ENCODE results near the gene SPECC1L. TPM values are rescaled to one million over a fixed set of nuclear protein-coding genes. Genes with fewer than 3 reads are reported as not detected.
"Not testable (repeated sequence)": the region's sequence is repeated elsewhere in the genome, so short reads cannot be mapped to it uniquely, and the experiment has no call there.

Gene SPECC1L
- total and polyA plus RNA-seq, 7 experiments from 2014 or later, result 14.6 to 69.0 (median 39.9) TPM

GRCh38 chr22:24274696-24275405 lies 4.2 kb downstream of the SPECC1L start:
- H3K27ac ChIP-seq (ENCODE audit: low read depth, low read length), result not testable (repeated sequence)

GRCh38 chr22:24280363-24280762 lies 9.7 kb downstream of the SPECC1L start:
- H3K27me3 ChIP-seq (ENCODE audit: control insufficient read depth in 2 of 2, insufficient read depth in 2 of 2, low read length in 2 of 2); POLR2A ChIA-PET; H3K27ac ChIP-seq (ENCODE audit: low read depth, low read length); H3K9me3 Mint-ChIP-seq; intact Hi-C loops (cut with micrococcal nuclease); H3K4me3 ChIP-seq (ENCODE audit: low read length); CTCF ChIA-PET; ATAC-seq; H3K9me3 ChIP-seq (ENCODE audit: control insufficient read depth in 2 of 3, low read length in 3 of 3); H3K36me3 ChIP-seq (ENCODE audit: control insufficient read depth in 2 of 3, insufficient read depth in 3 of 3, low read length in 3 of 3); DNase-seq; H3K27ac Mint-ChIP-seq: not testable (repeated sequence)
- peaks cover 32 to 69% (median 57%) of the 10 kb centered on the region in 7 donors for H3K4me1 Mint-ChIP-seq
- H3K4me1 ChIP-seq (ENCODE audit: control insufficient read depth in 2 of 2, insufficient read depth in 2 of 2, low read length in 2 of 2), result peaks cover 9 to 16% of the 10 kb centered on the region in 2 donors
- H3K27me3 Mint-ChIP-seq, result peaks cover 0 to 11% (median 0%) of the 10 kb centered on the region in 5 donors
- peak overlapping the region in 2 of 10 donors; percentile 49 to 58 for H3K4me3 Mint-ChIP-seq
- peaks cover 6 to 18% (median 11%) of the 10 kb centered on the region in 5 donors for H3K36me3 Mint-ChIP-seq

More at GRCh38 chr22:24274696-24275405, 4.2 kb downstream of the SPECC1L start:
- H3K9me3 Mint-ChIP-seq; ATAC-seq; POLR2A ChIA-PET; H3K36me3 ChIP-seq (ENCODE audit: control insufficient read depth in 2 of 3, insufficient read depth in 3 of 3, low read length in 3 of 3); H3K9me3 ChIP-seq (ENCODE audit: control insufficient read depth in 2 of 3, low read length in 3 of 3); DNase-seq; H3K4me3 ChIP-seq (ENCODE audit: low read length); intact Hi-C loops (cut with micrococcal nuclease); H3K27me3 Mint-ChIP-seq; H3K27me3 ChIP-seq (ENCODE audit: control insufficient read depth in 2 of 2, insufficient read depth in 2 of 2, low read length in 2 of 2); CTCF ChIA-PET: not testable (repeated sequence)
- H3K4me1 ChIP-seq (ENCODE audit: control insufficient read depth in 2 of 2, insufficient read depth in 2 of 2, low read length in 2 of 2), result peaks cover 6 to 11% of the 10 kb centered on the region in 2 donors
- Mint-ChIP-seq H3K27ac (peak overlapping the region in 4 of 9 donors; percentile 20 to 63 (median 50)), H3K36me3 (peaks cover 6 to 10% (median 9%) of the 10 kb centered on the region in 5 donors), H3K4me3 (peak overlapping the region in 5 of 10 donors; percentile 2 to 46 (median 34)), H3K4me1 (peaks cover 32 to 64% (median 53%) of the 10 kb centered on the region in 7 donors)

DNA sequence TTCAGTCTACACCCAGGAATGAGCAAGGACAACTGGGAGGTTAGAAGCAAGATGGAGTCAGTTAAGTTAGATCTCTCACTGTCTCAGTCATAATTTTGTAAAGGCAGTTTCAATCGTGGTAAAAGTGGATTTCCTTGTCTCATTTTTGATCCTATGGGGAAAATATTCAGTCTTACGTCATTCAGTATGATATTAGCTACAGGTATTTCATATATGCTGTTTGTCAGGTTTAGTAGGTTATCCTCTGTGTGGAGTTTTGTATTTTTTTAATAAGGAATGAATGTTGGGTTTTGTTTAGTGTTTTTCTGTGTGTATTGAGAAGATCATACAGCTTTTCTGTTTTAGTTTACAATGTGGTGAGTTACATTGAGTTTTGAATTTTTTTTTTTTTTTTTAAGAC lies 11.8 kb downstream of the SPECC1L start:
- Mint-ChIP-seq H3K27ac (peak overlapping the region in 1 of 9 donors; percentile 56), H3K4me3 (peak overlapping the region in 2 of 10 donors; percentile 21 to 30), H3K27me3 (peaks cover 0 to 11% (median 0%) of the 10 kb centered on the region in 5 donors), H3K9me3 (peaks cover 0 to 1% (median 0%) of the 10 kb centered on the region in 11 donors), H3K4me1 (peaks cover 32 to 75% (median 61%) of the 10 kb centered on the region in 7 donors), H3K36me3 (peaks cover 0 to 18% (median 4%) of the 10 kb centered on the region in 5 donors)
- DNase-seq (no peak), ATAC-seq (no peak)
- Histone ChIP-seq H3K9me3 (ENCODE audit: control insufficient read depth in 2 of 3, low read length in 3 of 3) (no peaks in the 10 kb centered on the region), H3K27me3 (ENCODE audit: control insufficient read depth in 2 of 2, insufficient read depth in 2 of 2, low read length in 2 of 2) (no peaks in the 10 kb centered on the region), H3K27ac (ENCODE audit: low read depth, low read length) (no peak overlapping the region), H3K36me3 (ENCODE audit: control insufficient read depth in 2 of 3, insufficient read depth in 3 of 3, low read length in 3 of 3) (no peaks in the 10 kb centered on the region), H3K4me3 (ENCODE audit: low read length) (no peak overlapping the region), H3K4me1 (ENCODE audit: control insufficient read depth in 2 of 2, insufficient read depth in 2 of 2, low read length in 2 of 2) (peaks cover 14 to 17% of the 10 kb centered on the region in 2 donors)
- ChIA-PET POLR2A (interaction anchor here (0.6 kb wide), 1 partner anchor 271 kb away, joined by 5 read pairs; the partner anchor contains the start of gene CABIN1), CTCF (no interaction called here)
- intact Hi-C loops (cut with micrococcal nuclease), result no loop called here

- H3K4me1 ChIP-seq (ENCODE audit: control insufficient read depth in 2 of 2, insufficient read depth in 2 of 2, low read length in 2 of 2), result peaks cover 14 to 17% of the 10 kb centered on the region in 2 donors
- ChIA-PET POLR2A (interaction anchor here (0.6 kb wide), 1 partner anchor 35 kb away, joined by 3 read pairs; no protein-coding TSS in a partner anchor), CTCF (interaction anchor here (0.7 to 1.4 kb wide), 3 partner anchors 40 to 183 kb away, joined by 3 to 5 read pairs (median 3); partner anchors contain the start of gene GGT5)
- intact Hi-C loops (cut with micrococcal nuclease), result no loop called here
- H3K27me3 ChIP-seq (ENCODE audit: control insufficient read depth in 2 of 2, insufficient read depth in 2 of 2, low read length in 2 of 2), result no peaks in the 10 kb centered on the region
- H3K9me3 ChIP-seq (ENCODE audit: control insufficient read depth in 2 of 3, low read length in 3 of 3), result no peaks in the 10 kb centered on the region
- H3K27ac ChIP-seq (ENCODE audit: low read depth, low read length), result no peak overlapping the region
- peak overlapping the region in 9 of 10 donors; percentile 37 to 59 (median 49) for H3K4me3 Mint-ChIP-seq
- H3K36me3 Mint-ChIP-seq, result peaks cover 0 to 16% (median 3%) of the 10 kb centered on the region in 5 donors
- peaks cover 0 to 1% (median 0%) of the 10 kb centered on the region in 11 donors for H3K9me3 Mint-ChIP-seq
- H3K27me3 Mint-ChIP-seq, result peaks cover 0 to 11% (median 0%) of the 10 kb centered on the region in 5 donors
- no peaks in the 10 kb centered on the region for H3K36me3 ChIP-seq (ENCODE audit: control insufficient read depth in 2 of 3, insufficient read depth in 3 of 3, low read length in 3 of 3)
- H3K4me3 ChIP-seq (ENCODE audit: low read length), result no peak overlapping the region
- peak overlapping the region; percentile 0 to 56 (median 32) for H3K27ac Mint-ChIP-seq
- peaks cover 32 to 68% (median 64%) of the 10 kb centered on the region in 7 donors for H3K4me1 Mint-ChIP-seq
- ATAC-seq, result peak; percentile 54
- DNase-seq, result peak in 2 of 9 donors; percentile 11 to 16
These were observed 14.1 kb downstream of the SPECC1L start for GRCh38 chr22:24284747-24285203.

DNA sequence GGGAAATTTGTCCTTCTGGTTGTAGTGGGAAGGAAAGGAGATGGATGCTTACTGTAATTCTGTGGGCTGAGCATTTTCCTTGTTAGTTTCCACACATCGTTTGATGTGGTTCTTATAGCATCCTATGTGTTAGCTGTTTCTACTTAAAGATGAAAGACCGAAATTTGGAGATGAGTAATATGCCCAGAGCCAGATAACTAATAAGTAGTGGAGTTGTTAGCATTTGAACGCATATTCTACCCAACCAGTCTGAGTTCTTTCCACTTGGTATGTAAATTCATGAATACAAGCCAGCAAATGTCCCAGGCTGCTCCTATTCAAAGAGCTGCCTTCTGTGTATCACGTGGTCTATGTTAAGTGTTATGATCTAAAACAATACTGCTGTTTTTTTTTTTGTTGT lies 14.6 kb downstream of the SPECC1L start:
- no peaks in the 10 kb centered on the region for H3K9me3 ChIP-seq (ENCODE audit: control insufficient read depth in 2 of 3, low read length in 3 of 3)
- H3K27ac ChIP-seq (ENCODE audit: low read depth, low read length), result no peak overlapping the region
- Mint-ChIP-seq H3K27me3 (peaks cover 0 to 11% (median 0%) of the 10 kb centered on the region in 5 donors), H3K4me3 (peak overlapping the region in 9 of 10 donors; percentile 37 to 59 (median 49)), H3K36me3 (peaks cover 0 to 16% (median 3%) of the 10 kb centered on the region in 5 donors), H3K27ac (peak overlapping the region in 7 of 9 donors; percentile 0 to 55 (median 32)), H3K4me1 (peaks cover 34 to 69% (median 66%) of the 10 kb centered on the region in 7 donors), H3K9me3 (peaks cover 0 to 1% (median 0%) of the 10 kb centered on the region in 11 donors)
- ChIA-PET POLR2A (interaction anchor here (0.6 to 1.1 kb wide), 3 partner anchors 12 to 274 kb away, joined by 3 read pairs; partner anchors contain the start of gene CABIN1), CTCF (interaction anchor here (0.7 to 1.4 kb wide), 4 partner anchors 39 to 202 kb away, joined by 3 to 5 read pairs (median 3); partner anchors contain the start of gene GGT5)
- peak; percentile 54 for ATAC-seq
- intact Hi-C loops (cut with micrococcal nuclease), result no loop called here
- H3K4me3 ChIP-seq (ENCODE audit: low read length), result no peak overlapping the region
- H3K27me3 ChIP-seq (ENCODE audit: control insufficient read depth in 2 of 2, insufficient read depth in 2 of 2, low read length in 2 of 2), result no peaks in the 10 kb centered on the region
- H3K36me3 ChIP-seq (ENCODE audit: control insufficient read depth in 2 of 3, insufficient read depth in 3 of 3, low read length in 3 of 3), result no peaks in the 10 kb centered on the region
- peaks cover 14 to 17% of the 10 kb centered on the region in 2 donors for H3K4me1 ChIP-seq (ENCODE audit: control insufficient read depth in 2 of 2, insufficient read depth in 2 of 2, low read length in 2 of 2)
- DNase-seq, result peak in 2 of 9 donors; percentile 11 to 16

GRCh38 chr22:24287212-24287611 lies 16.6 kb downstream of the SPECC1L start:
- H3K27ac ChIP-seq (ENCODE audit: low read depth, low read length); H3K27me3 ChIP-seq (ENCODE audit: control insufficient read depth in 2 of 2, insufficient read depth in 2 of 2, low read length in 2 of 2); POLR2A ChIA-PET; intact Hi-C loops (cut with micrococcal nuclease); DNase-seq; H3K4me3 Mint-ChIP-seq; H3K4me3 ChIP-seq (ENCODE audit: low read length); ATAC-seq; H3K36me3 ChIP-seq (ENCODE audit: control insufficient read depth in 2 of 3, insufficient read depth in 3 of 3, low read length in 3 of 3); H3K9me3 ChIP-seq (ENCODE audit: control insufficient read depth in 2 of 3, low read length in 3 of 3); CTCF ChIA-PET; H3K9me3 Mint-ChIP-seq: not testable (repeated sequence)
- peaks cover 0 to 10% (median 0%) of the 10 kb centered on the region in 5 donors for H3K27me3 Mint-ChIP-seq
- H3K27ac Mint-ChIP-seq, result peak overlapping the region in 1 of 9 donors; percentile 83
- peaks cover 0 to 12% (median 3%) of the 10 kb centered on the region in 5 donors for H3K36me3 Mint-ChIP-seq
- H3K4me1 Mint-ChIP-seq, result peaks cover 28 to 72% (median 69%) of the 10 kb centered on the region in 7 donors
- peaks cover 9 to 11% of the 10 kb centered on the region in 2 donors for H3K4me1 ChIP-seq (ENCODE audit: control insufficient read depth in 2 of 2, insufficient read depth in 2 of 2, low read length in 2 of 2)

Data from naive thymus-derived CD4-positive, alpha-beta T cell (primary cell).